GM21367 (cell line): Measurements from ENCODE around the gene PLGLB1.
"Not testable (repeated sequence)": the region's sequence is repeated elsewhere in the genome, so short reads cannot be mapped to it uniquely, and the experiment has no call there.

Experiments
- ATAC-seq: cut with Tn5 transposase; IDR thresholded peaks from one replicate; pipeline ENCODE4 v1.9.1; 2021; ENCODE audit not compliant: unreplicated experiment

PLGLB1 gene

DNA sequence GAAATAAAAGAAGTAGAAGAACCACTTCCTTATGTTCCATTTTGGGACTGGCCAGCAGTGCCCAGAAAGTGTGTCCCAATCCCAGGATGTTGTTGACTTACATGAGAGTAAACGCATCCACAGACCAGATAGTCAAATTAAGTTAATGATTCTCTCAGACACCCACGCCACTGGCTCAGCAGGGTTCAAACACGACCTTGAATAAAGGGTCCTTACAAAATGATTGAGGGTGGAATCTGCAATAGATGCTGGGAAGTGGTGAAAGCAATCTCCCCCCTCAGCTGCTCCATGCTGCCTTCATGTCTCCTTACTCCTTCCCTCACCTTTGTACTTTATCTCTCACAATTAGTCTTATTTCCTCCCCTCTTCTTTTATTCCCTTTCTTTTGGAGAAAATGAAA, at the start of gene PLGLB1:
Gene PLGLB1, minus strand, starts transcription at position 101 of the 400 bp plus-strand sequence. Its CDS starts 61 bp downstream, at position 40.
- ATAC-seq, result not testable (repeated sequence)

DNA sequence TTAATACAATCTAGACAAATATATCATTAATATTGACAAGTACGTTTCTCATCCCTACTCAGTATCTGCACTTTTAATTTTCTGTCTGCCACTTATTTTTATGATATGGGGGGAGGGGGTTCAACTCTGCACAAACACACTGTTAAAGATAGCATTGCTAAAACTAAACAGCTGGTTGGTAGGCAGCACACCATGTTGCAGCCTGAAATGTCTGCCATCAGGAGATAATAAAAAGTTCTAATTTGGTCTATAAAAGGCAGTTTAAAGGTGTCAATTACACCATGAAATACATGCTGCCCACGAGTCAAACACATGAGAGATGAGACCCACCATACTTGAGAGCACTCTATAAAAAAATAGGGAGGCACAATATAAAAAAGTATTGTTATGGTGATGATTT, 42.7 kb upstream of the PLGLB1 start:
- not testable (repeated sequence) for ATAC-seq

DNA sequence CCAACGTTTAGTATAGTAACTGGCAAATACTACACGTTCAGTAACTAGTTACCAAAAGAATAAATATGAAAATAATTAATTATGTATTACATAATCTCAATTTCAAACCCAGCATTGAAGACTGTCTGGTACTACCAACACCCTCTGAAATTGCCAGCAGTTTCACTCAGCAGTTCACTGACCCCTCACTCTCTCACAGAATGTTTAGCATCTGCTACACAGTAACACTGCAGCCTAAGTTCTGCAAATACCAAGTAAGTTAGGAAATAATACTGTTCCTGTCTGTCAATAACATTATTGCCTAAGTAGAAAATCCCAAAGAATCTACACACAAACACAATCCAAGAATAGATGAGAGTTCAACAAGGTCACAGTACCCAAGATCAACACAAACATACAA, 41.8 kb upstream of the PLGLB1 start:
- not testable (repeated sequence) for ATAC-seq

DNA sequence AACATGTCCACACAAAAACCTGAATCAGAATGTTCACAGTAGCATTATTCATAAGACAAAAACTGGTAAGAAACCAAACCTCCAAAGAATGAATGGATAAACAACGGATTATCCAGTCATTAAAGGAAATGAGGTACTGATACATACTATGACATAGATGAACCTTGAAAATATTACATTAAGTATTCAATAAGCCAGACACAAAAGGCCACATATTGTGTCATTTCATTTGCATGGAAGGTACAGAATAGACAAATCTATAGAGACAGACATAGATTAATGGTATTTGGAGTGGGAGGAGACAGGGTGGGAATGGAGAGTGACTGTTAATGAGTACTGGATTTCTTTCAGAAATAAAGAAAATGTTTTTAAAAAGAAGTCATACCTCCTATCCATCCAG, 39.9 kb upstream of the PLGLB1 start:
- ATAC-seq, result not testable (repeated sequence)

GRCh38 chr2:87057606-87058005, 36.0 kb upstream of the PLGLB1 start:
- not testable (repeated sequence) for ATAC-seq

DNA sequence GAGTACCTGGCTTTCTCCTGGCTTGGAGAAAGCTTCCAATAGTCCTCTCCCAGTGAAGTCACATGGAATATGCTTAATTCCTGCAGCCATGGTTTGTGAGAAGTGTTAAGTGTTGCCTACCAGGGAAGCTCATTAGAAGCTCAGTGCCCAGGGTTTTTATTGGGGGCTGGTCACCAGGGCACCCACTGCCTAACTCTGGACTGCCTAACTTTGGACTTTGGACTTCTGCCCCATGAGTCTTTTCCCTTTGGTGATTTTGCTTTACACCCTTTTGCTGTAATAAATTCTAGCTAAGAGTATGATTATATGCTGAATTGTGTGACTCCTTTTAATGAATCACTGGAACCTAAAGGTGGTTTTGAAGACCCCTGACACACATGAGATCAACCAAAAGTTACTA, 35.2 kb upstream of the PLGLB1 start:
- not testable (repeated sequence) for ATAC-seq

GRCh38 chr2:87056435-87056834, 34.8 kb upstream of the PLGLB1 start:
- not testable (repeated sequence) for ATAC-seq

- not testable (repeated sequence) for ATAC-seq
These were observed 32.7 kb upstream of the PLGLB1 start for GRCh38 chr2:87054375-87054774.

DNA sequence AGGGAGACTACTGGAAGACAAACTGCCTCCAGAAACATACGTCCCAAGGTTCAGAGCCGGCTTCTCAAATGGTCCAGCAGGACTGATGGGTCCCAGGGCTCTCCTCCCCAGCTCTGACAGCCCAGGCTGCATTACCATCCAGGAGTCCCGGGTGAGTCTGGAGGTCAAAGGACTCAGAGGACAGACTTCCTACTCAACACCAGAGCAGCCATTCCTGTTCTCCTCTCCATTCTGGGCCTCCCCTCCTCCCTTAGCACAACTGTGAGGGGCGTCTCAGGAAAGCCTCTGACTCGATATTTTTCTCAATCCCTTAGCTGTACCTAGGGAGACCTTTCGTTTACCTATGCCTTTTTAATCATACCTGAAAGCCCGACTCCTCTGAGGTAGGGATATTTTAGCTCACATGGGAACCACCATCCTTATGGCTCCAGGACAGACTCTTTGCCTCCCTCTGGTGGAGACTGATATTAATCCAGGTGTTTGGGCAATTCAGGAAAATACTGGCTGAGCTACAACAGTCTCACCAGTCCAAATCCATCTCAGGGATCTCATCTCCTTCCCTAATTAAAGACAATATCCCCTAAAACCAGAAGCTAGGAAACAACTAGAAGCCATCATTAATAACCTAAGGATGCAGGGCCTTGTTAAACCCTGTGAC, 19.8 kb upstream of the PLGLB1 start:
- not testable (repeated sequence) for ATAC-seq

DNA sequence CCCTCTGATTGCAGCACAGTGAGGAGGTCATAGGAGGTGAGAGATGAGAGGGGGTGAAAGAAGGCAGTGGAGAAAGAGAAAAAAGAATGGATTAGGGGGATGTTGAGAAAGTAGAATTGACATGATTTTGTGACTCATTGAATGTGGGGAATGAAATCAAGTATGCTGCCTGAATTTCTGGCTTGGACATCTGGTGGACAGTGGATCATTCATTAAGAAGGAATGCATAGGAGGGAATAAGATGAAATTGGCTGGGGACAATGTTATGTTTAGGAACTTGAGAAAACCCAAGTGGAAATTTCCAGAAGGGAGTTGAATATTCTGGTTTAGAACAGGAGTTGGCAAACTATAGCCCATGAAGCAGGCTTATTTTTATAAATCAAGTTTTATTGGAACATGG, 7.0 kb upstream of the PLGLB1 start:
- not testable (repeated sequence) for ATAC-seq

DNA sequence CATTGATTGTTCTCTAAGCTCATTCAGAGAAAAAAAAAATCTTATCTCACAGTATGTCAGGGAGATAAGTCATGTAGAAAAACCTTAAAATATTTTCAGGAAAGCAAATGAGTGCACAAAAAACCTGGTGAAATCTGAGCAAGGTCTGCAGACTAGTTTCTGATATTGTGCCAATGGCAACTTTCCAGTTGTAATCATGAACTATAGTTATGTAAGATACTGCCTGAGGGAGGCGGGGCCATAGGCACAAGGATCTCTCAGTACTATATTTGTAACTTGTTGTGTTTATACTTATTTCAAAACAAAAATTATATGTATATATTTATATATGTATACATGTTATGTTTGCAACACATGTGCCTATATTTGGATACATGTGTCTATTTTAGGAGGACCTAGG, 5.2 kb upstream of the PLGLB1 start:
- ATAC-seq, result not testable (repeated sequence)

- ATAC-seq, result not testable (repeated sequence)
These were observed 4.3 kb upstream of the PLGLB1 start for GRCh38 chr2:87025927-87026326.

DNA sequence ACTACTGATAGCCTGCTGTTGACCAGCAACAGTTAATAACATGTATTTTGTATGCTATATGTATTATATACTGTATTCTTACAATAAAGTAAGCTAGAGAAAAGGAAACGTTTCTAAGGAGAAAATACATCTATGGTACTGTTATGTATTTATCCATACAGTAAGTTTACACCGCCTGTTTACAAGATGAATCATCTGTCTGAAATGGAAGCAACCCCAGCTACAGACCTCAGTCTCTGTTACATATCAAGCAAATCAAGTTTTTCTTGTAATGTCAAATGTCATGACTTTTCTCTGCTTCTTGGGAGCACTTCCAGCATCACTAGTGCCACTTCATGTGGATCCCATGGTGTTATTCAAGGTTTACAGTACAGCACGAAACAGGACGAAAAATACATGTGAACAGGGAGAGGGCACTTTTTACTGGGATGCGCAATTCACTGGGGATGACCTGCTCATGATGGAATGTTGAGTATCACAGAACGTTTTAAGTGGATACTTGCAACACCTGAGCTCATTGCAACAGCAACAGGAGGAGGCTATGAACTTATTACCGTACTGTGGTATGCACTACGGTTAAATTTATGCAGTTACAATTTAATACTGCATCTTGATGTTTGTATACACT, 2.5 kb upstream of the PLGLB1 start:
- not testable (repeated sequence) for ATAC-seq

DNA sequence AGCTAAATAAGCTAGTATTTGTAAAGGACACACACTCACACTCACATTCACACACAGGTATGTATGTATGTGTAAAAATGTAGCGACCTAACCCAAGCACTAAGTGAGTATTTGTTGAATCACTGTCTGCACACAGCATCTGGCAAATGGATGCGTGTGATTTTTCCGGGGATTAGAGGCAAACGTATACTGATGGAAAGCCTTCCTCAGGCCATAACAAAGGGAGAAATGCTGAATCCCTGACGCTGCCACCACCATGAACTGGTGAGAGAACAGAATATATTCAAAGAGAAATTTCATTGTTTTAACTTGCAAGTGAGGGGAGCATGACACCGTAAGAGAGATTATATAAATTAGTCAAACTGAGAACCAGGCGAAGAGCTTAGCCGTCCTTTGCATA, 601 bp downstream of the PLGLB1 start:
- not testable (repeated sequence) for ATAC-seq

- ATAC-seq, result not testable (repeated sequence)
These were observed 2.6 kb downstream of the PLGLB1 start for GRCh38 chr2:87019053-87019452.

DNA sequence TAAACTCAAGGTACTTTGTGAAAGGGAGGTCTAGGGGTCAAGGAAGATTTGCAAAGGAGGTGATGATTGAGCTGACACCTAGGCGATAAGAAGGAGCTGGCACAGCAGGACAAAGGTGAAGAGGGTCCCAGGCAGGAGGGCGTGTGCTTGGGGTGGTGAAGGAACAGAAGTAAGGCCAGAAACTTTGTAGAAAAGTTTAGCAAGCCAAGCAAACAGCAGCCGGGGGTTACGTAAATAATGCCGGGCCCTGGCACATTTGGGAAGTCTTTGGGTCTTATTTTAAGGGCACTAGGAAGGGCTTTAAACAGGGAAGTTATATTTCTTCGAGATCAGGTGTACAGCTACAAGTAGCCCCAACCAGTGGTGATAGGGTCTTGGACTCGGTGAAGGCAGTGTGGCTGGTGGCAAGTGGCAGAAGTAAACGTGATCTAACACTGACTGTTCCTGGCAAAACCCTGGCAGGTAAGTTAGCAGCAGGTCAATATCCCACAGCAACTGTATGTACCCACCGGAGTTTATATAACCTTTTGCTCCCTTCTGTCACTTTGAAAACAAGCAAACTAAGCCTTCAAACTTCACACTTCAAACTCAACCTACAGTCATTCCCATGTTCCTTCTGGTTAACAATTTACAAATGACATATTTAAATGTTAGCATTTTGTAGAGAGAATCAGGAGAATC, 7.0 kb downstream of the PLGLB1 start:
- ATAC-seq, result not testable (repeated sequence)

DNA sequence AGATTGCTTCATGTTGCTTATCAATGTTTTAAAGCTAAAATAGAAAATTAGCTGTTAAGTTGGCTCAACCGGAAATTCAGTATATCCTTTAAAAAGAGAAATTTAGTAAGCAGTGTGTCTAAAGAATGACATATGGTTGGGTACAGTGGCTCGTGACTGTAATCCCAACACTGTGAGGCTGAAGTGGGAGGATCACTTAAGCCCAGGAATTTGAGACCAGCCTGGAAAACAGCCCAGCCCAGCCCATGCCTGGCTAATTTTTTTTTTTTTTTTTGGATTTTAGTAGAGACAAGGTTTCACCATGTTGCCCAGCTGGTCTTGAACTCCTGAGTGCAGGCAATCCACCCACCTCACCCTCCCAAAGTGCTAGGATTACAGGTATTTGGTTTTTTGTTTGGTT, 17.2 kb downstream of the PLGLB1 start:
- ATAC-seq, result not testable (repeated sequence)
